SK-N-SH (cell line): Measurements from ENCODE around the gene MAML3. TPM values are rescaled to one million over a fixed set of nuclear protein-coding genes. Genes with fewer than 3 reads are reported as not detected.

Experiments used
- CTCF ChIA-PET: fragments of 300-600, 350-600 bp; formaldehyde crosslinking; extraction: SDS; loops from one replicate; lab custom pipeline; 2021; lab: Yijun Ruan, JAX
- POLR2A ChIA-PET: fragments of 350-600 bp; sonication (Branson Sonifier 250); formaldehyde crosslinking; extraction: SDS; loops from one replicate; lab custom pipeline; 2020; ENCODE audit warnings: antibody characterized with exemption, inconsistent platforms; lab: Yijun Ruan, JAX
- DNase-seq: peaks from one replicate; pipeline ENCODE4 v3.0.0; 2012
- H2AFZ ChIP-seq: fragments of 200-600 bp; sonication (generic); 2 replicates; pipeline ENCODE4 v1.8.1; 2016; ENCODE audit warnings: antibody characterized with exemption, mild to moderate bottlenecking, low read depth
- H3F3A ChIP-seq: fragments of 200-600 bp; sonication (generic); replicated peaks from 2 replicates; pipeline ENCODE3; 2016; ENCODE audit warnings: antibody characterized with exemption, mild to moderate bottlenecking; ENCODE audit not compliant: insufficient read depth
- H3K27ac ChIP-seq, 2 experiments: fragments of 200-500 bp in 1 of 2; fragments of 200-600 bp in 1 of 2; sonication (Bioruptor generic) in 1 of 2; sonication (generic), shearing (Covaris generic) in 1 of 2; 2 replicates each; pipeline versions ENCODE4 v1.5.1 to v1.6.1; 2014 to 2016; ENCODE audit warnings: low read depth in 2 of 2, inconsistent platforms in 1 of 2, low read length in 1 of 2, mild to moderate bottlenecking in 1 of 2, mixed read lengths in 1 of 2
- H3K27me3 ChIP-seq: fragments of 200-600 bp; sonication (generic), shearing (Covaris generic); 2 replicates; pipeline ENCODE4 v1.6.1; 2016; ENCODE audit warnings: mixed run types; ENCODE audit not compliant: insufficient read depth
- H3K36me3 ChIP-seq, 2 experiments: fragments of 200-500 bp in 1 of 2; fragments of 200-600 bp in 1 of 2; sonication (Bioruptor generic) in 1 of 2; sonication (generic) in 1 of 2; replicated peaks in 1 of 2; 2 replicates each; pipeline versions ENCODE3 to v1.5.1; 2014 to 2016; ENCODE audit warnings: low read length in 1 of 2, mild to moderate bottlenecking in 1 of 2; ENCODE audit not compliant: insufficient read depth in 2 of 2, control insufficient read depth in 1 of 2
- H3K4me1 ChIP-seq, 2 experiments: fragments of 200-500 bp in 1 of 2; fragments of 200-600 bp in 1 of 2; sonication (Bioruptor generic) in 1 of 2; sonication (generic), shearing (Covaris generic) in 1 of 2; 2 replicates each; pipeline versions ENCODE4 v1.5.1 to v1.6.1; 2014 to 2016; ENCODE audit warnings: low read depth in 1 of 2, low read length in 1 of 2, mixed run types in 1 of 2; ENCODE audit not compliant: insufficient read depth in 2 of 2, control insufficient read depth in 1 of 2
- H3K4me2 ChIP-seq: fragments of 200-600 bp; sonication (generic), shearing (Covaris generic); 2 replicates; pipeline ENCODE4 v1.6.1; 2017; ENCODE audit warnings: mixed run types
- H3K4me3 ChIP-seq, 2 experiments: fragments of 200-500 bp in 1 of 2; fragments of 200-600 bp in 1 of 2; sonication (Bioruptor generic) in 1 of 2; sonication (generic), shearing (Covaris generic) in 1 of 2; 2 replicates each; pipeline versions ENCODE4 v1.5.1 to v1.8.1; 2014 to 2016; ENCODE audit warnings: low read depth in 2 of 2, inconsistent platforms in 1 of 2, low read length in 1 of 2, mild to moderate bottlenecking in 1 of 2, mixed read lengths in 1 of 2, moderate library complexity in 1 of 2
- H3K79me2 ChIP-seq: fragments of 200-600 bp; sonication (generic); 2 replicates; pipeline ENCODE4 v1.8.1; 2017; ENCODE audit warnings: mild to moderate bottlenecking; ENCODE audit not compliant: insufficient read depth
- H3K9ac ChIP-seq: fragments of 200-600 bp; sonication (generic); 2 replicates; pipeline ENCODE4 v1.6.1; 2017; ENCODE audit warnings: mixed run types
- H3K9me2 ChIP-seq: fragments of 200-600 bp; sonication (generic); 2 replicates; pipeline ENCODE4 v1.6.1; 2017; ENCODE audit warnings: mixed run types
- H3K9me3 ChIP-seq: fragments of 200-600 bp; sonication (generic); 2 replicates; pipeline ENCODE4 v1.6.1; 2017; ENCODE audit warnings: mixed run types, mild to moderate bottlenecking, moderate library complexity
- H4K20me1 ChIP-seq: fragments of 200-600 bp; sonication (generic); 2 replicates; pipeline ENCODE4 v1.6.1; 2017; ENCODE audit warnings: mild to moderate bottlenecking, mixed run types; ENCODE audit not compliant: insufficient read depth
- CHD2 ChIP-seq: fragments of 150-350 bp; IDR thresholded peaks from 2 replicates; pipeline ENCODE4 v1.6.1; 2018; ENCODE audit warnings: low read length; ENCODE audit not compliant: partially characterized antibody
- CTCF ChIP-seq: fragments of 200-600 bp; sonication (generic); IDR thresholded peaks from 2 replicates; pipeline ENCODE4 v1.6.1; 2017; ENCODE audit warnings: antibody characterized with exemption, mild to moderate bottlenecking, moderate library complexity
- ELF1 ChIP-seq: IDR thresholded peaks from 2 replicates; pipeline ENCODE4 v1.4.0; 2012
- EP300 ChIP-seq, 2 experiments: IDR thresholded peaks; 2 replicates each; pipeline versions ENCODE4 v1.4.0 to v1.6.1; 2012; ENCODE audit warnings: borderline replicate concordance in 1 of 2, low read depth in 1 of 2, low read length in 1 of 2
- EZH2phosphoT487 ChIP-seq: fragments of 200-600 bp; sonication (generic); IDR thresholded peaks from 2 replicates; pipeline ENCODE4 v1.6.1; 2017; ENCODE audit warnings: low read depth, mixed run types, mild to moderate bottlenecking, antibody characterized with exemption, moderate library complexity, borderline replicate concordance
- FOSL2 ChIP-seq: IDR thresholded peaks from 2 replicates; pipeline ENCODE4 v1.4.0; 2012; ENCODE audit warnings: low read depth, mild to moderate bottlenecking, moderate library complexity, borderline replicate concordance
- FOXJ3 ChIP-seq: sonication (generic); formaldehyde crosslinking; IDR thresholded peaks from 2 replicates; pipeline ENCODE4 v1.5.1; 2020; ENCODE audit warnings: mild to moderate bottlenecking, missing genetic modification reagents
- GATA2 ChIP-seq: sonication (generic); formaldehyde crosslinking; IDR thresholded peaks from 2 replicates; pipeline ENCODE4 v1.5.0; 2020; ENCODE audit warnings: mild to moderate bottlenecking, missing genetic modification reagents
- JUND ChIP-seq: IDR thresholded peaks from 2 replicates; pipeline ENCODE4 v1.4.0; 2012
- NRF1 ChIP-seq: IDR thresholded peaks from 2 replicates; pipeline ENCODE4 v1.6.1; 2012; ENCODE audit warnings: low read depth, mild to moderate bottlenecking, low read length
- POLR2AphosphoS5 ChIP-seq: IDR thresholded peaks from 2 replicates; pipeline ENCODE4 v1.6.1; 2012; ENCODE audit warnings: low read depth, low read length
- RCOR1 ChIP-seq: fragments of 150-350 bp; IDR thresholded peaks from 2 replicates; pipeline ENCODE4 v1.6.1; 2017; ENCODE audit warnings: antibody characterized with exemption, low read length
- RFX5 ChIP-seq: IDR thresholded peaks from 2 replicates; pipeline ENCODE4 v1.6.1; 2012; ENCODE audit warnings: mild to moderate bottlenecking, improper control_type of control experiment, low read length
- RXRA ChIP-seq: IDR thresholded peaks from 2 replicates; pipeline ENCODE4 v1.4.0; 2012; ENCODE audit warnings: low read depth, mild to moderate bottlenecking, borderline replicate concordance
- SMC3 ChIP-seq: IDR thresholded peaks from 2 replicates; pipeline ENCODE4 v1.6.1; 2012; ENCODE audit warnings: low read depth, low read length, improper control_type of control experiment
- TAF1 ChIP-seq: IDR thresholded peaks from 2 replicates; pipeline ENCODE4 v1.6.1; 2012; ENCODE audit warnings: low read depth, mild to moderate bottlenecking, low read length, moderate library complexity, borderline replicate concordance
- TEAD4 ChIP-seq: IDR thresholded peaks from 2 replicates; pipeline ENCODE4 v1.4.0; 2012; ENCODE audit warnings: mild to moderate bottlenecking, borderline replicate concordance; ENCODE audit not compliant: insufficient read depth
- WGBS: methylation state at CpG from one replicate; pipeline ENCODE4 v1.1.6; 2017; ENCODE audit warnings: low lambda C conversion rate; 5-methylcytosine and 5-hydroxymethylcytosine counted together
- polyA plus RNA-seq, 3 experiments: library from polyadenylated mRNA; depleted of rRNA; stranded (reverse); fragments of >200 nt; gene quantifications; 2 replicates each; pipeline ENCODE4 v1.2.3, GENCODE V29; 2012
- TF ChIP-seq, protein P1 (sequence below): IDR thresholded peaks from 2 replicates; pipeline ENCODE4 v1.4.0; 2012; ENCODE audit warnings: low read depth

Gene MAML3
- polyA plus RNA-seq, 1 of the 3 experiments (the other 2 are of a cell fraction) = 5.3 TPM

DNA sequence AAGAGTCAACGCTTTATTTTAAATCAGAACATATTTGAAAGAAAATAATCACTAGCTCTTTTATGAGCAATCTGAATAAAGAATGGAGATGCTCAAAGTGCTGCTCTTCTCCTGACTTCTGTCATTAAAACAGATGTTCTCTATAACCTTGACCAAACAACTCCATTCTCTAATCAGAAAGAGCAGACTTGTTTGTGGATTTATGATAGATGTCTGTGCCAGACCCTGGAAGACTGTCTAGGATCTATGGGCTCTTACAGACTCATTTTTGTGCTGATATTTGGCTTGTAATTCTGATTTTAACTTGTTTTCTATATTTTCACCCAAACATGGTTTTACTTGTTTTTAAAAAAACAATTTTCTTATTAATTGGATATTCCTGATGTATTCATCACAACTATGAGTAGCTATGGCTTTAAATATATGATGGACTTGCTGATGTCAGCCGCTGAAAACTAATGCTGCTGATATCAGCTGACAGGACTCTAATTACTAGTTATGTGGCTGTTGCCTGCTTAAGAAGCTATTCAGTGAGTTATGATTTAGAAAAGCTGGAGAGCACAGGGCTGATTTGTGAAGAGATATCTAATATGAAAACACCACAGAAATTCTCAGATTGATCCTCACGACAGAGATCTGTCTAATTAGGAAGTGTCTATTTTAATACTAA is 31.6 kb upstream of the MAML3 start:
- Histone ChIP-seq H3K27ac (peak overlapping the region in 1 of 2 experiments; percentile 68; a peak in 2 of 4 replicates), H2AFZ (no peak overlapping the region), H3K9me3 (no peaks in the 10 kb centered on the region), H3K27me3 (no peaks in the 10 kb centered on the region), H3K4me2 (no peak overlapping the region), H3F3A (peaks cover 6% of the 10 kb centered on the region), H3K79me2 (no peaks in the 10 kb centered on the region), H3K4me3 (no peak overlapping the region), H3K9me2 (no peaks in the 10 kb centered on the region), H3K4me1 (peaks cover 27 to 32% of the 10 kb centered on the region in 2 experiments), H4K20me1 (no peaks in the 10 kb centered on the region), H3K36me3 (no peaks in the 10 kb centered on the region), H3K9ac (no peak overlapping the region)
- ChIA-PET CTCF (interaction anchor here (1.3 to 1.6 kb wide), 3 partner anchors 10 to 41 kb away, joined by 3 to 4 read pairs (median 3); no protein-coding TSS in a partner anchor), POLR2A (interaction anchor here (1.2 to 1.3 kb wide), 2 partner anchors 32 to 45 kb away, joined by 3 to 6 read pairs; partner anchors contain the start of gene MAML3)
- TF ChIP-seq GATA2 (CRISPR knock-in tag) (0 out of 2 replicates have a peak, but pooled peaks have one; percentile 16), RXRA (no peak)
- WGBS = 60% methylated on average over 3 of the region's 3 CpGs
- peak; percentile 28 for DNase-seq

- Histone ChIP-seq H3K36me3 (no peaks in the 10 kb centered on the region), H3K4me3 (no peak overlapping the region), H3K27ac (no peak overlapping the region), H4K20me1 (no peaks in the 10 kb centered on the region), H3K4me1 (peaks cover 22 to 27% of the 10 kb centered on the region in 2 experiments), H3F3A (peaks cover 6% of the 10 kb centered on the region), H3K9ac (no peak overlapping the region), H3K79me2 (no peaks in the 10 kb centered on the region), H2AFZ (no peak overlapping the region), H3K27me3 (no peaks in the 10 kb centered on the region), H3K9me2 (no peaks in the 10 kb centered on the region), H3K4me2 (no peak overlapping the region), H3K9me3 (no peaks in the 10 kb centered on the region)
- CTCF ChIA-PET = interaction anchor here (0.7 to 0.9 kb wide), 2 partner anchors 13 to 23 kb away, joined by 3 read pairs; no protein-coding TSS in a partner anchor
- POLR2A ChIA-PET = no interaction called here
- DNase-seq = no peak
- 97% methylated on average over 2 of the region's 2 CpGs for WGBS
- TF ChIP-seq CTCF (no peak), RCOR1 (no peak), SMC3 (no peak), ELF1 (no peak), TAF1 (no peak)
- TF ChIP-seq, protein P1, sequence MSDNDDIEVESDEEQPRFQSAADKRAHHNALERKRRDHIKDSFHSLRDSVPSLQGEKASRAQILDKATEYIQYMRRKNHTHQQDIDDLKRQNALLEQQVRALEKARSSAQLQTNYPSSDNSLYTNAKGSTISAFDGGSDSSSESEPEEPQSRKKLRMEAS = no peak
Observed at GRCh38 chr4:140183270-140183669, 29.3 kb upstream of the MAML3 start.

GRCh38 chr4:140180577-140180976 is 26.6 kb upstream of the MAML3 start:
- no peak overlapping the region for H2AFZ ChIP-seq
- H3K27me3 ChIP-seq = no peaks in the 10 kb centered on the region
- peaks cover 0 to 6% of the 10 kb centered on the region in 2 experiments; a peak in 1 of 4 replicates for H3K4me1 ChIP-seq
- H3K9ac ChIP-seq = no peak overlapping the region
- H3K79me2 ChIP-seq = no peaks in the 10 kb centered on the region
- no peaks in the 10 kb centered on the region for H3F3A ChIP-seq
- CTCF ChIA-PET = no interaction called here
- H3K4me3 ChIP-seq = no peak overlapping the region
- no peak overlapping the region for H3K27ac ChIP-seq
- no peak overlapping the region for H3K4me2 ChIP-seq
- H3K9me2 ChIP-seq = no peaks in the 10 kb centered on the region
- POLR2A ChIA-PET = no interaction called here
- H3K36me3 ChIP-seq = no peaks in the 10 kb centered on the region
- H4K20me1 ChIP-seq = no peaks in the 10 kb centered on the region
- 94% methylated on average over 3 of the region's 3 CpGs for WGBS
- H3K9me3 ChIP-seq = no peaks in the 10 kb centered on the region
- no peak for DNase-seq
- no peak for TF ChIP-seq RFX5
- TF ChIP-seq GATA2 (CRISPR knock-in tag) = no peak
- TF ChIP-seq ELF1 = no peak
- TF ChIP-seq NRF1 = no peak
- TF ChIP-seq POLR2AphosphoS5 = no peak
- no peak for TF ChIP-seq EP300 (IDR thresholded peaks at IDR 0.05; ENCODE audit: borderline replicate concordance in 1 of 2, low read depth in 1 of 2, low read length in 1 of 2)
- TF ChIP-seq CHD2 = no peak
- TF ChIP-seq TEAD4 = no peak
- no peak for TF ChIP-seq FOSL2
- TF ChIP-seq FOXJ3 (CRISPR knock-in tag) = no peak
- TF ChIP-seq JUND = no peak
- no peak for TF ChIP-seq EZH2phosphoT487
